Measurements from ENCODE around the gene SF1. TPM values are rescaled to one million over a fixed set of nuclear protein-coding genes. Genes with fewer than 3 reads are reported as not detected.
A peak's percentile ranks its signal among the peaks of the same experiment; 100 is the strongest.

The SF1 gene
- total and polyA plus RNA-seq, 9 of the 15 experiments (the other 6 are each of a cell fraction or from before 2014, with no cell fraction given): 13.1 to 334 (median 111) TPM

- peaks cover 17% of the 10 kb centered on the region; the same call in 2 of the 3 replicates for H3K36me3 ChIP-seq (ENCODE audit: control insufficient read depth, insufficient read depth, low read length)
- WGBS (ENCODE audit: insufficient coverage, low coverage, missing lambda C conversion rate): 78% methylated on average over 15 of the region's 15 CpGs
- peaks cover 6% of the 10 kb centered on the region for H3K9me1 ChIP-seq (ENCODE audit: control insufficient read depth, insufficient read depth, low read length)
- in situ Hi-C loops (cut with MboI): no loop called here
- FAIRE-seq: no peak
- H3K4me3 ChIP-seq: no peak overlapping the region
- ATAC-seq: no peak
- TF ChIP-seq RBM39 (optimal IDR thresholded peaks at IDR 0.05; ENCODE audit: low read depth, low read length): no peak
- peak; percentile 34 for TF ChIP-seq RBM25 (IDR thresholded peaks at IDR 0.05; ENCODE audit: low read depth, low read length, severe bottlenecking)
- peaks cover 9% of the 10 kb centered on the region for H4K20me1 ChIP-seq (replicated peaks; ENCODE audit: control insufficient read depth, insufficient read depth, low read length)
- H3K9ac ChIP-seq (ENCODE audit: insufficient read depth in 1 of 2, low read depth in 2 of 2, low read length in 2 of 2): peak overlapping the region in 1 of 2 experiments; percentile 61; a peak in 2 of 4 replicates
- H3K79me2 ChIP-seq (ENCODE audit: control insufficient read depth, insufficient read depth, low read length): no peaks in the 10 kb centered on the region
- ChIA-PET CTCF (ENCODE audit: low intra/inter-chr PET ratio) (no interaction called here), POLR2A (interaction anchor here (0.6 to 3.9 kb wide), 4 partner anchors 9 to 507 kb away, joined by 3 to 18 read pairs (median 4); no protein-coding TSS in a partner anchor)
- BruUV-seq (replicated peaks): no TSS peak
- no peak overlapping the region for H3K27ac ChIP-seq (ENCODE audit: extremely low read depth, low read depth, low read length)
- no peak overlapping the region for H2AFZ ChIP-seq (ENCODE audit: low read depth, low read length)
- peaks cover 21 to 73% of the 10 kb centered on the region in 2 experiments for H3K4me1 ChIP-seq (replicated peaks in 1 of 2; ENCODE audit: control insufficient read depth in 2 of 2, insufficient read depth in 2 of 2, low read length in 2 of 2)
- no peak overlapping the region for H3K4me2 ChIP-seq (ENCODE audit: insufficient read depth, low read length)
- intact Hi-C loops (cut with micrococcal nuclease): no loop called here
- no peaks in the 10 kb centered on the region for H3K27me3 ChIP-seq (ENCODE audit: control insufficient read depth in 2 of 2, insufficient read depth in 2 of 2, low read length in 2 of 2)
- DNase-seq (ENCODE audit: extremely low read depth in 1 of 4, low spot score in 3 of 4): peak in 1 of 4 experiments; percentile 8
- H3K9me3 ChIP-seq (replicated peaks; ENCODE audit: control insufficient read depth, insufficient read depth, low read depth, low read length): no peaks in the 10 kb centered on the region
Measured at GRCh38 chr11:64758330-64759079, 19.8 kb downstream of the SF1 start.

GRCh38 chr11:64757549-64758329 is 20.6 kb downstream of the SF1 start:
- in situ Hi-C loops (cut with MboI) (no loop called here), intact Hi-C loops (cut with micrococcal nuclease) (no loop called here)
- BruUV-seq (replicated peaks): no TSS peak
- no peak for FAIRE-seq
- WGBS (ENCODE audit: insufficient coverage, low coverage, missing lambda C conversion rate): 74% methylated on average over 12 of the region's 19 CpGs
- Histone ChIP-seq H2AFZ (ENCODE audit: low read depth, low read length) (no peak overlapping the region), H3K9ac (ENCODE audit: insufficient read depth in 1 of 2, low read depth in 2 of 2, low read length in 2 of 2) (no peak overlapping the region), H4K20me1 (replicated peaks; ENCODE audit: control insufficient read depth, insufficient read depth, low read length) (peaks cover 7% of the 10 kb centered on the region), H3K4me1 (replicated peaks in 1 of 2; ENCODE audit: control insufficient read depth in 2 of 2, insufficient read depth in 2 of 2, low read length in 2 of 2) (peaks cover 17 to 79% of the 10 kb centered on the region in 2 experiments), H3K4me3 (no peak overlapping the region), H3K27me3 (ENCODE audit: control insufficient read depth in 2 of 2, insufficient read depth in 2 of 2, low read length in 2 of 2) (no peaks in the 10 kb centered on the region), H3K9me3 (replicated peaks; ENCODE audit: control insufficient read depth, insufficient read depth, low read depth, low read length) (no peaks in the 10 kb centered on the region), H3K79me2 (ENCODE audit: control insufficient read depth, insufficient read depth, low read length) (no peaks in the 10 kb centered on the region), H3K9me1 (ENCODE audit: control insufficient read depth, insufficient read depth, low read length) (peaks cover 3% of the 10 kb centered on the region), H3K36me3 (ENCODE audit: control insufficient read depth, insufficient read depth, low read length) (peaks cover 10% of the 10 kb centered on the region; the same call in 1 of the 3 replicates), H3K4me2 (ENCODE audit: insufficient read depth, low read length) (no peak overlapping the region), H3K27ac (ENCODE audit: extremely low read depth, low read depth, low read length) (no peak overlapping the region)
- DNase-seq (ENCODE audit: extremely low read depth in 1 of 4, low spot score in 3 of 4): no peak
- CTCF ChIA-PET (ENCODE audit: low intra/inter-chr PET ratio): interaction anchor here (0.6 kb wide), 1 partner anchor 99 kb away, joined by 4 read pairs; no protein-coding TSS in a partner anchor
- no peak for ATAC-seq
- POLR2A ChIA-PET: interaction anchor here (0.6 to 1.4 kb wide), 2 partner anchors 8 to 17 kb away, joined by 3 to 4 read pairs; no protein-coding TSS in a partner anchor
- TF ChIP-seq L3MBTL2 (IDR thresholded peaks at IDR 0.05) (no peak), DPF2 (IDR thresholded peaks at IDR 0.05) (no peak), ZNF282 (CRISPR knock-in tag; IDR thresholded peaks at IDR 0.05) (no peak), CHD1 (IDR thresholded peaks at IDR 0.05; ENCODE audit: low read length) (no peak), CAMTA2 (CRISPR knock-in tag; conservative IDR thresholded peaks at IDR 0.05) (no peak)

Data from K562 (cell line).